HEK293 (cell line): ENCODE measurements around the gene ZNF605.

Experiments used
- GLI4 ChIP-seq: fragments of 450-650 bp; formaldehyde crosslinking; IDR thresholded peaks from 2 replicates; pipeline ENCODE4 v1.5.1; 2016; ENCODE audit warnings: missing biosample characterization, missing genetic modification characterization
- SP2 ChIP-seq: fragments of 450-650 bp; formaldehyde crosslinking; IDR thresholded peaks from 2 replicates; pipeline ENCODE4 v1.5.1; 2016; ENCODE audit warnings: missing biosample characterization, missing genetic modification characterization
- ZBTB48 ChIP-seq: fragments of 450-650 bp; formaldehyde crosslinking; IDR thresholded peaks from 2 replicates; pipeline ENCODE4 v1.5.1; 2016; ENCODE audit warnings: missing biosample characterization, missing genetic modification characterization
- ZFP37 ChIP-seq: fragments of 450-650 bp; formaldehyde crosslinking; IDR thresholded peaks from 2 replicates; pipeline ENCODE4 v1.5.1; 2016; ENCODE audit warnings: missing biosample characterization, missing genetic modification characterization
- ZFP41 ChIP-seq: fragments of 450-650 bp; formaldehyde crosslinking; IDR thresholded peaks from 2 replicates; pipeline ENCODE4 v1.5.1; 2016; ENCODE audit warnings: missing biosample characterization, missing genetic modification characterization, borderline replicate concordance
- ZNF10 ChIP-seq: fragments of 450-650 bp; formaldehyde crosslinking; IDR thresholded peaks from 2 replicates; pipeline ENCODE4 v1.5.1; 2017; ENCODE audit warnings: missing biosample characterization, missing genetic modification characterization
- ZNF132 ChIP-seq: fragments of 450-650 bp; formaldehyde crosslinking; IDR thresholded peaks from 2 replicates; pipeline ENCODE4 v1.5.1; 2017; ENCODE audit warnings: missing biosample characterization, missing genetic modification characterization, borderline replicate concordance
- ZNF133 ChIP-seq: fragments of 450-650 bp; formaldehyde crosslinking; IDR thresholded peaks from 2 replicates; pipeline ENCODE4 v1.5.1; 2016; ENCODE audit warnings: missing biosample characterization, missing genetic modification characterization
- ZNF214 ChIP-seq: fragments of 450-650 bp; formaldehyde crosslinking; IDR thresholded peaks from 2 replicates; pipeline ENCODE4 v1.5.1; 2017; ENCODE audit warnings: missing biosample characterization, mild to moderate bottlenecking, missing genetic modification characterization, borderline replicate concordance
- ZNF221 ChIP-seq: fragments of 450-650 bp; formaldehyde crosslinking; IDR thresholded peaks from 2 replicates; pipeline ENCODE4 v1.5.1; 2017; ENCODE audit warnings: missing biosample characterization, missing genetic modification characterization, borderline replicate concordance
- ZNF24 ChIP-seq: fragments of 450-650 bp; formaldehyde crosslinking; IDR thresholded peaks from 2 replicates; pipeline ENCODE4 v1.5.1; 2016; ENCODE audit warnings: missing biosample characterization, missing genetic modification characterization
- ZNF292 ChIP-seq: fragments of 450-650 bp; formaldehyde crosslinking; IDR thresholded peaks from 2 replicates; pipeline ENCODE4 v1.5.1; 2016; ENCODE audit warnings: low read depth, missing biosample characterization, missing genetic modification characterization, borderline replicate concordance
- ZNF335 ChIP-seq: fragments of 450-650 bp; formaldehyde crosslinking; conservative IDR thresholded peaks from 2 replicates; pipeline ENCODE4 v1.5.1; 2016; ENCODE audit warnings: missing biosample characterization, missing genetic modification characterization
- ZNF350 ChIP-seq: fragments of 450-650 bp; formaldehyde crosslinking; IDR thresholded peaks from 2 replicates; pipeline ENCODE4 v1.5.0; 2017; ENCODE audit warnings: missing biosample characterization, mild to moderate bottlenecking, missing genetic modification characterization
- ZNF366 ChIP-seq: fragments of 450-650 bp; formaldehyde crosslinking; conservative IDR thresholded peaks from 2 replicates; pipeline ENCODE4 v1.5.1; 2016; ENCODE audit warnings: missing biosample characterization, missing genetic modification characterization
- ZNF433 ChIP-seq: fragments of 450-650 bp; formaldehyde crosslinking; IDR thresholded peaks from 2 replicates; pipeline ENCODE4 v1.5.1; 2016; ENCODE audit warnings: missing biosample characterization, missing genetic modification characterization, low read depth
- ZNF560 ChIP-seq: fragments of 450-650 bp; formaldehyde crosslinking; IDR thresholded peaks from 2 replicates; pipeline ENCODE4 v1.5.1; 2017; ENCODE audit warnings: missing biosample characterization, missing genetic modification characterization, borderline replicate concordance
- ZNF654 ChIP-seq: fragments of 450-650 bp; formaldehyde crosslinking; IDR thresholded peaks from 2 replicates; pipeline ENCODE4 v1.5.1; 2016; ENCODE audit warnings: low read depth, missing biosample characterization, missing genetic modification characterization
- ZNF76 ChIP-seq: fragments of 450-650 bp; formaldehyde crosslinking; IDR thresholded peaks from 2 replicates; pipeline ENCODE4; 2016; ENCODE audit warnings: low read depth, missing biosample characterization, missing genetic modification characterization, borderline replicate concordance
- ZNF768 ChIP-seq: fragments of 450-650 bp; formaldehyde crosslinking; IDR thresholded peaks from 2 replicates; pipeline ENCODE4 v1.5.1; 2018; ENCODE audit warnings: missing biosample characterization, mild to moderate bottlenecking, missing genetic modification characterization
- TF ChIP-seq, protein P1 (sequence below): fragments of 450-650 bp; formaldehyde crosslinking; IDR thresholded peaks from 2 replicates; pipeline ENCODE4 v1.5.1; 2017; ENCODE audit warnings: missing biosample characterization, missing genetic modification characterization
- TF ChIP-seq, protein P2 (sequence below): fragments of 450-650 bp; formaldehyde crosslinking; IDR thresholded peaks from 2 replicates; pipeline ENCODE4 v1.5.1; 2016; ENCODE audit warnings: missing biosample characterization, missing genetic modification characterization
- TF ChIP-seq, protein P3 (sequence below): fragments of 450-650 bp; formaldehyde crosslinking; conservative IDR thresholded peaks from 2 replicates; pipeline ENCODE4 v1.5.1; 2016; ENCODE audit warnings: low read depth, missing biosample characterization, missing genetic modification characterization
- TF ChIP-seq, protein P4 (sequence below): fragments of 450-650 bp; formaldehyde crosslinking; IDR thresholded peaks from 2 replicates; pipeline ENCODE4 v1.5.1; 2017; ENCODE audit warnings: missing biosample characterization, missing genetic modification characterization
- TF ChIP-seq, protein P5 (sequence below): fragments of 450-650 bp; formaldehyde crosslinking; IDR thresholded peaks from 2 replicates; pipeline ENCODE4 v1.5.1; 2016; ENCODE audit warnings: missing biosample characterization, missing genetic modification characterization
- TF ChIP-seq, protein P6 (sequence below): fragments of 450-650 bp; formaldehyde crosslinking; IDR thresholded peaks from 2 replicates; pipeline ENCODE4 v1.5.1; 2016; ENCODE audit warnings: missing biosample characterization, missing genetic modification characterization

ZNF605 gene

DNA sequence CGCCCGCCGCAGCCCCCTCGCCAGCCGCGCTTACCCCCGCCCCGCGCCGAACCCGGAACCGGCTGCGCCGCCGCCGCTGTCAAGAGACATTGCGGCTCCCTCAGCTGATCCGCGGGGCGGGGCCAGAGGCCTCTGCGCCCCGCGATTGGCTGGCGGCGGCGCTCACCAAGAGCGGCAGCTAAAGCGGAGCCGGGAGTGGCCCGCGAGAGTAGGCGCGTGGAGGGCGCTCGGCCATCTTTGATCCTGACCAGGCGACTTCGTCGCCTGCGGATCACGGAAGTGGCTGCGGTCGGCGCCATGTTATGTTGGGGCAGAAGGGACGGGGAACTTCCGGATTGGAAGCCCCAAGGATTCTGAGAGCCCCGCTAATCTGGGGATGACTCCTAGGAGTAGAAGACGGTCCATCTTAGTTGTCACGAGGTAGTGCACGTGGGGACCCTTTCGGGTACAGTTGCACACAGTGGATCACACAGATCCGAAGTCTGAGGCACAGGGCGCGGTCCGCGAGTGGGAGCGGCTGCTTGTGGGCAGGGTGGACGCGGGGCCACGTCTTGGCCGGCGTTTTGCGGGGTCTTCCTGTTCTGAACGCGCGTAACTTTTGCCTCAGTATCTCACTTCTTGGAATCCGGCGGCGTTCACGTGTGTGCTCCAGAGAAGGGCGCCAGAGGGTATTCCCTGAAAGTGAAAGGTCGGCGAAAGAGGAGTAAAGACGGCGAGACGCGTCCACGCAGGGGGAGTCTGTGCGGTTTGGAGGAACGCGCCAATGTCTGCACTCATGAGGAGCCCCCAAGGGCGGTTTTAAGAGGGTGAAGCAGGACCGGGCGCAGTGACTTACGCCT, 68.4 kb downstream of the ZNF605 start, which contains the start of gene CHFR (continued):
- no peak for TF ChIP-seq ZNF221 (tag by site-specific recombination)
- TF ChIP-seq ZNF560 (tag by site-specific recombination): no peak
- no peak for TF ChIP-seq ZNF433 (tag by site-specific recombination)
- TF ChIP-seq ZNF24 (tag by site-specific recombination): no peak; the same call in 1 of the 2 replicates
- TF ChIP-seq, protein P1, sequence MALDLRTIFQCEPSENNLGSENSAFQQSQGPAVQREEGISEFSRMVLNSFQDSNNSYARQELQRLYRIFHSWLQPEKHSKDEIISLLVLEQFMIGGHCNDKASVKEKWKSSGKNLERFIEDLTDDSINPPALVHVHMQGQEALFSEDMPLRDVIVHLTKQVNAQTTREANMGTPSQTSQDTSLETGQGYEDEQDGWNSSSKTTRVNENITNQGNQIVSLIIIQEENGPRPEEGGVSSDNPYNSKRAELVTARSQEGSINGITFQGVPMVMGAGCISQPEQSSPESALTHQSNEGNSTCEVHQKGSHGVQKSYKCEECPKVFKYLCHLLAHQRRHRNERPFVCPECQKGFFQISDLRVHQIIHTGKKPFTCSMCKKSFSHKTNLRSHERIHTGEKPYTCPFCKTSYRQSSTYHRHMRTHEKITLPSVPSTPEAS (tag by site-specific recombination): no peak
- TF ChIP-seq ZNF76 (tag by site-specific recombination): peak; percentile 84
- TF ChIP-seq ZBTB48 (tag by site-specific recombination): no peak
- TF ChIP-seq ZNF366 (tag by site-specific recombination): no peak
- TF ChIP-seq, protein P2, sequence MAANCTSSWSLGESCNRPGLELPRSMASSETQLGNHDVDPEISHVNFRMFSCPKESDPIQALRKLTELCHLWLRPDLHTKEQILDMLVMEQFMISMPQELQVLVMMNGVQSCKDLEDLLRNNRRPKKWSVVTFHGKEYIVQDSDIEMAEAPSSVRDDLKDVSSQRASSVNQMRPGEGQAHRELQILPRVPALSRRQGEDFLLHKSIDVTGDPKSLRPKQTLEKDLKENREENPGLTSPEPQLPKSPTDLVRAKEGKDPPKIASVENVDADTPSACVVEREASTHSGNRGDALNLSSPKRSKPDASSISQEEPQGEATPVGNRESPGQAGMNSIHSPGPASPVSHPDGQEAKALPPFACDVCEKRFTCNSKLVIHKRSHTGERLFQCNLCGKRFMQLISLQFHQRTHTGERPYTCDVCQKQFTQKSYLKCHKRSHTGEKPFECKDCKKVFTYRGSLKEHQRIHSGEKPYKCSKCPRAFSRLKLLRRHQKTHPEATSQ (tag by site-specific recombination): no peak
- no peak for TF ChIP-seq ZNF768 (tag by site-specific recombination)
- TF ChIP-seq, protein P3, sequence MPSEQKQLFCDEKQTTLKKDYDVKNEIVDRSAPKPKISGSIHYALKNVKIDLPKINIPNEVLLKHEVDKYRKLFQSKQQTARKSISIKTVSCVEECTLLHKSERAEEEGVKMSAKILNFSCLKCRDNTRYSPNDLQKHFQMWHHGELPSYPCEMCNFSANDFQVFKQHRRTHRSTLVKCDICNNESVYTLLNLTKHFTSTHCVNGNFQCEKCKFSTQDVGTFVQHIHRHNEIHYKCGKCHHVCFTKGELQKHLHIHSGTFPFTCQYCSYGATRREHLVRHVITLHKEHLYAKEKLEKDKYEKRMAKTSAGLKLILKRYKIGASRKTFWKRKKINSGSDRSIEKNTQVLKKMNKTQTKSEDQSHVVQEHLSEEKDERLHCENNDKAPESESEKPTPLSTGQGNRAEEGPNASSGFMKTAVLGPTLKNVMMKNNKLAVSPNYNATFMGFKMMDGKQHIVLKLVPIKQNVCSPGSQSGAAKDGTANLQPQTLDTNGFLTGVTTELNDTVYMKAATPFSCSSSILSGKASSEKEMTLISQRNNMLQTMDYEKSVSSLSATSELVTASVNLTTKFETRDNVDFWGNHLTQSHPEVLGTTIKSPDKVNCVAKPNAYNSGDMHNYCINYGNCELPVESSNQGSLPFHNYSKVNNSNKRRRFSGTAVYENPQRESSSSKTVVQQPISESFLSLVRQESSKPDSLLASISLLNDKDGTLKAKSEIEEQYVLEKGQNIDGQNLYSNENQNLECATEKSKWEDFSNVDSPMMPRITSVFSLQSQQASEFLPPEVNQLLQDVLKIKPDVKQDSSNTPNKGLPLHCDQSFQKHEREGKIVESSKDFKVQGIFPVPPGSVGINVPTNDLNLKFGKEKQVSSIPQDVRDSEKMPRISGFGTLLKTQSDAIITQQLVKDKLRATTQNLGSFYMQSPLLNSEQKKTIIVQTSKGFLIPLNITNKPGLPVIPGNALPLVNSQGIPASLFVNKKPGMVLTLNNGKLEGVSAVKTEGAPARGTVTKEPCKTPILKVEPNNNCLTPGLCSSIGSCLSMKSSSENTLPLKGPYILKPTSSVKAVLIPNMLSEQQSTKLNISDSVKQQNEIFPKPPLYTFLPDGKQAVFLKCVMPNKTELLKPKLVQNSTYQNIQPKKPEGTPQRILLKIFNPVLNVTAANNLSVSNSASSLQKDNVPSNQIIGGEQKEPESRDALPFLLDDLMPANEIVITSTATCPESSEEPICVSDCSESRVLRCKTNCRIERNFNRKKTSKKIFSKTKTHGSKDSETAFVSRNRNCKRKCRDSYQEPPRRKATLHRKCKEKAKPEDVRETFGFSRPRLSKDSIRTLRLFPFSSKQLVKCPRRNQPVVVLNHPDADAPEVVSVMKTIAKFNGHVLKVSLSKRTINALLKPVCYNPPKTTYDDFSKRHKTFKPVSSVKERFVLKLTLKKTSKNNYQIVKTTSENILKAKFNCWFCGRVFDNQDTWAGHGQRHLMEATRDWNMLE (tag by site-specific recombination): peak; percentile 99
- peak; percentile 83 for TF ChIP-seq ZNF335 (tag by site-specific recombination)
- TF ChIP-seq, protein P4, sequence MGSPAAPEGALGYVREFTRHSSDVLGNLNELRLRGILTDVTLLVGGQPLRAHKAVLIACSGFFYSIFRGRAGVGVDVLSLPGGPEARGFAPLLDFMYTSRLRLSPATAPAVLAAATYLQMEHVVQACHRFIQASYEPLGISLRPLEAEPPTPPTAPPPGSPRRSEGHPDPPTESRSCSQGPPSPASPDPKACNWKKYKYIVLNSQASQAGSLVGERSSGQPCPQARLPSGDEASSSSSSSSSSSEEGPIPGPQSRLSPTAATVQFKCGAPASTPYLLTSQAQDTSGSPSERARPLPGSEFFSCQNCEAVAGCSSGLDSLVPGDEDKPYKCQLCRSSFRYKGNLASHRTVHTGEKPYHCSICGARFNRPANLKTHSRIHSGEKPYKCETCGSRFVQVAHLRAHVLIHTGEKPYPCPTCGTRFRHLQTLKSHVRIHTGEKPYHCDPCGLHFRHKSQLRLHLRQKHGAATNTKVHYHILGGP (tag by site-specific recombination): no peak
- TF ChIP-seq, protein P5, sequence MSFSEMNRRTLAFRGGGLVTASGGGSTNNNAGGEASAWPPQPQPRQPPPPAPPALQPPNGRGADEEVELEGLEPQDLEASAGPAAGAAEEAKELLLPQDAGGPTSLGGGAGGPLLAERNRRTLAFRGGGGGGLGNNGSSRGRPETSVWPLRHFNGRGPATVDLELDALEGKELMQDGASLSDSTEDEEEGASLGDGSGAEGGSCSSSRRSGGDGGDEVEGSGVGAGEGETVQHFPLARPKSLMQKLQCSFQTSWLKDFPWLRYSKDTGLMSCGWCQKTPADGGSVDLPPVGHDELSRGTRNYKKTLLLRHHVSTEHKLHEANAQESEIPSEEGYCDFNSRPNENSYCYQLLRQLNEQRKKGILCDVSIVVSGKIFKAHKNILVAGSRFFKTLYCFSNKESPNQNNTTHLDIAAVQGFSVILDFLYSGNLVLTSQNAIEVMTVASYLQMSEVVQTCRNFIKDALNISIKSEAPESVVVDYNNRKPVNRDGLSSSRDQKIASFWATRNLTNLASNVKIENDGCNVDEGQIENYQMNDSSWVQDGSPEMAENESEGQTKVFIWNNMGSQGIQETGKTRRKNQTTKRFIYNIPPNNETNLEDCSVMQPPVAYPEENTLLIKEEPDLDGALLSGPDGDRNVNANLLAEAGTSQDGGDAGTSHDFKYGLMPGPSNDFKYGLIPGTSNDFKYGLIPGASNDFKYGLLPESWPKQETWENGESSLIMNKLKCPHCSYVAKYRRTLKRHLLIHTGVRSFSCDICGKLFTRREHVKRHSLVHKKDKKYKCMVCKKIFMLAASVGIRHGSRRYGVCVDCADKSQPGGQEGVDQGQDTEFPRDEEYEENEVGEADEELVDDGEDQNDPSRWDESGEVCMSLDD: peak; percentile 81; the same call in 1 of the 2 replicates
- TF ChIP-seq ZFP37: 0 out of 2 replicates have a peak, but pooled peaks have one; percentile 31
- peak; percentile 26; the same call in 1 of the 2 replicates for TF ChIP-seq ZNF133 (tag by site-specific recombination)
- TF ChIP-seq ZNF132 (tag by site-specific recombination): no peak
- TF ChIP-seq ZNF292 (tag by site-specific recombination): no peak
- no peak for TF ChIP-seq ZNF214 (tag by site-specific recombination)
- no peak for TF ChIP-seq ZFP41 (tag by site-specific recombination)
- TF ChIP-seq GLI4 (tag by site-specific recombination): no peak
- TF ChIP-seq ZNF654 (tag by site-specific recombination): no peak
- TF ChIP-seq ZNF10 (tag by site-specific recombination): no peak
- TF ChIP-seq, protein P6, sequence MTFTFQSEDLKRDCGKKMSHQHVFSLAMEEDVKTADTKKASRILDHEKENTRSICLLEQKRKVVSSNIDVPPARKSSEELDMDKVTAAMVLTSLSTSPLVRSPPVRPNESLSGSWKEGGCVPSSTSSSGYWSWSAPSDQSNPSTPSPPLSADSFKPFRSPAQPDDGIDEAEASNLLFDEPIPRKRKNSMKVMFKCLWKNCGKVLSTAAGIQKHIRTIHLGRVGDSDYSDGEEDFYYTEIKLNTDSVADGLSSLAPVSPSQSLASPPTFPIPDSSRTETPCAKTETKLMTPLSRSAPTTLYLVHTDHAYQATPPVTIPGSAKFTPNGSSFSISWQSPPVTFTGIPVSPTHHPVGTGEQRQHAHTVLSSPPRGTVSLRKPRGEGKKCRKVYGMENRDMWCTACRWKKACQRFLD (tag by site-specific recombination): no peak
- peak; percentile 84 for TF ChIP-seq SP2 (tag by site-specific recombination)
- peak; percentile 72; the same call in 1 of the 2 replicates for TF ChIP-seq ZNF350 (tag by site-specific recombination)
